Lower leg skin (tissue), 4 donors: ENCODE data around the gene DEPDC1. TPM values are rescaled to one million over a fixed set of nuclear protein-coding genes. Genes with fewer than 3 reads are reported as not detected.
"Not testable (repeated sequence)": the region's sequence is repeated elsewhere in the genome, so short reads cannot be mapped to it uniquely, and the experiment has no call there.

Experiments used
- DNase-seq, 2 donors: peaks; one replicate each; pipeline ENCODE4 v3.0.0-alpha.2; 2019; ENCODE audit warnings: low spot score in 2 of 2
- H3K4me3 ChIP-seq: fragments of 200-600 bp; sonication (generic); 2 replicates; pipeline ENCODE4 v1.5.1; 2017; ENCODE audit warnings: mild to moderate bottlenecking, low read depth; ENCODE audit not compliant: poor library complexity, severe bottlenecking
- POLR2A ChIP-seq, 2 donors: fragments of 450-650 bp; IDR thresholded peaks; one replicate each; pipeline ENCODE4 v1.6.1; 2016 to 2017; ENCODE audit warnings: antibody characterized with exemption in 2 of 2, mild to moderate bottlenecking in 1 of 2, moderate library complexity in 1 of 2
- WGBS, 2 donors: methylation state at CpG; one replicate each; pipeline ENCODE4 v1.1.5; 2018; 5-methylcytosine and 5-hydroxymethylcytosine counted together
- intact Hi-C: fragments of 100-400 bp; cut with DNase I; formaldehyde crosslinking; loops from one replicate; pipeline ENCODE4 v1.15.0; 2023; ENCODE audit warnings: low total_unique reads
- total RNA-seq, 4 donors: library from RNA; depleted of rRNA; stranded (reverse); fragments of >200 nt; gene quantifications; one replicate each; pipeline ENCODE4 v1.1.0, GENCODE V29; 2016
- TF ChIP-seq, protein P1 (sequence below), 3 donors: fragments of 450-650 bp; IDR thresholded peaks; one replicate each; pipeline ENCODE4 v1.5.1; 2016; ENCODE audit warnings: antibody characterized with exemption in 3 of 3, mild to moderate bottlenecking in 3 of 3, moderate library complexity in 2 of 3

The DEPDC1 gene
- total RNA-seq, 4 donors from 2014 or later = 1.3 to 6.5 (median 2.0) TPM

GRCh38 chr1:68497358-68497698 is 446 bp upstream of the DEPDC1 start:
- intact Hi-C loops = no loop called here

GRCh38 chr1:68495968-68496679 is 758 bp downstream of the DEPDC1 start:
- intact Hi-C loops = no loop called here
- peak overlapping the region; percentile 67 for H3K4me3 ChIP-seq
- no peak for DNase-seq
- TF ChIP-seq, protein P1, sequence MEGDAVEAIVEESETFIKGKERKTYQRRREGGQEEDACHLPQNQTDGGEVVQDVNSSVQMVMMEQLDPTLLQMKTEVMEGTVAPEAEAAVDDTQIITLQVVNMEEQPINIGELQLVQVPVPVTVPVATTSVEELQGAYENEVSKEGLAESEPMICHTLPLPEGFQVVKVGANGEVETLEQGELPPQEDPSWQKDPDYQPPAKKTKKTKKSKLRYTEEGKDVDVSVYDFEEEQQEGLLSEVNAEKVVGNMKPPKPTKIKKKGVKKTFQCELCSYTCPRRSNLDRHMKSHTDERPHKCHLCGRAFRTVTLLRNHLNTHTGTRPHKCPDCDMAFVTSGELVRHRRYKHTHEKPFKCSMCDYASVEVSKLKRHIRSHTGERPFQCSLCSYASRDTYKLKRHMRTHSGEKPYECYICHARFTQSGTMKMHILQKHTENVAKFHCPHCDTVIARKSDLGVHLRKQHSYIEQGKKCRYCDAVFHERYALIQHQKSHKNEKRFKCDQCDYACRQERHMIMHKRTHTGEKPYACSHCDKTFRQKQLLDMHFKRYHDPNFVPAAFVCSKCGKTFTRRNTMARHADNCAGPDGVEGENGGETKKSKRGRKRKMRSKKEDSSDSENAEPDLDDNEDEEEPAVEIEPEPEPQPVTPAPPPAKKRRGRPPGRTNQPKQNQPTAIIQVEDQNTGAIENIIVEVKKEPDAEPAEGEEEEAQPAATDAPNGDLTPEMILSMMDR (IDR thresholded peaks at IDR 0.05) = no peak
- TF ChIP-seq POLR2A (IDR thresholded peaks at IDR 0.05) = no peak
- 12% methylated on average over 17 of the region's 21 CpGs for WGBS, 2 donors

More at GRCh38 chr1:68497358-68497698, 446 bp upstream of the DEPDC1 start:
- 5 to 9% methylated on average over 3 of the region's 3 CpGs for WGBS, 2 donors
- no peak for TF ChIP-seq POLR2A (IDR thresholded peaks at IDR 0.05)
- TF ChIP-seq, protein P1 (IDR thresholded peaks at IDR 0.05) = no peak
- H3K4me3 ChIP-seq = peak overlapping the region; percentile 67
- no peak for DNase-seq

GRCh38 chr1:68495532-68495931 is 1.4 kb downstream of the DEPDC1 start:
- 56 to 59% methylated on average over 3 of the region's 3 CpGs for WGBS, 2 donors
- intact Hi-C loops = no loop called here
- H3K4me3 ChIP-seq = no peak overlapping the region
- DNase-seq = no peak
- TF ChIP-seq, protein P1 (IDR thresholded peaks at IDR 0.05) = no peak

GRCh38 chr1:68493193-68493592 is 3.7 kb downstream of the DEPDC1 start:
- intact Hi-C loops = no loop called here
- 93 to 94% methylated on average over 2 of the region's 2 CpGs for WGBS, 2 donors

DNA sequence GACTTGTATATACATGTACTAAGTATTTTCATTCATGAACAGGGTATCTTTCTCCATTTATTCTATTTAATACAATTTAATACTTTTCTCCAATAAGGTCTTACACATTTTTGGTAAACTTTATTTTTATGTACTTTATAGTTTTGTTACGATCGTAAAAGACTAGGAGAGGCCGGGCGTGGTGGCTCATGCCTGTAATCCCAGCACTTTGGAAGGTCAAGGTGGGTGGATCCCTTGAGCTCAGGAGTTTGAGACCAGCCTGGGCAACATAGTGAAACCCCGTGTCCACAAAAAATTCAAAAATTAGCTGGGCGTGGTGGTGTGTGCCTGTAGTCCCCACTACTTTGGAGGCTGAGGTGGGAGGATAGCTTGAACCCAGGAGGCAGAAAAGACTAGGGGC is 4.6 kb downstream of the DEPDC1 start:
- H3K4me3 ChIP-seq, DNase-seq, intact Hi-C loops: not testable (repeated sequence)
- 94 to 97% methylated on average over 6 of the region's 6 CpGs for WGBS, 2 donors

More at GRCh38 chr1:68493193-68493592, 3.7 kb downstream of the DEPDC1 start:
- TF ChIP-seq POLR2A (IDR thresholded peaks at IDR 0.05) = no peak
- TF ChIP-seq, protein P1 (IDR thresholded peaks at IDR 0.05) = no peak
- no peak overlapping the region for H3K4me3 ChIP-seq
- DNase-seq = no peak

- DNase-seq = no peak
- intact Hi-C loops = no loop called here
- no peak overlapping the region for H3K4me3 ChIP-seq
- TF ChIP-seq, protein P1 (IDR thresholded peaks at IDR 0.05) = no peak
- TF ChIP-seq POLR2A (IDR thresholded peaks at IDR 0.05) = no peak
- 89 to 97% methylated on average over 2 of the region's 2 CpGs for WGBS, 2 donors
Measured at GRCh38 chr1:68490046-68490651, 6.7 kb downstream of the DEPDC1 start.
